DND-41 (cell line): ENCODE measurements around the gene ARMC9.
"Not testable (repeated sequence)": the region's sequence is repeated elsewhere in the genome, so short reads cannot be mapped to it uniquely, and the experiment has no call there.

Experiments used
- ATAC-seq: fragments of 200-7000 bp; cut with Tn5 transposase; 3 replicates; pipeline ENCODE4 v1.9.1; 2021; ENCODE audit warnings: low read depth; ENCODE audit not compliant: insufficient read depth
- DNase-seq: peaks from one replicate; pipeline ENCODE4 v3.0.0-alpha.2; 2020
- H2AFZ ChIP-seq: 2 replicates; pipeline ENCODE4 v1.6.0; 2012; ENCODE audit warnings: low read depth, low read length
- H3K27ac ChIP-seq: 2 replicates; pipeline ENCODE4 v1.5.1; 2012; ENCODE audit warnings: low read length, inconsistent platforms
- H3K27me3 ChIP-seq: fragments of 200-600 bp; sonication (generic); 2 replicates; pipeline ENCODE4 v1.6.0; 2012; ENCODE audit warnings: low read length, mild to moderate bottlenecking, inconsistent platforms; ENCODE audit not compliant: insufficient read depth, poor library complexity
- H3K36me3 ChIP-seq: 2 replicates; pipeline ENCODE4 v1.5.1; 2012; ENCODE audit warnings: low read length, inconsistent platforms; ENCODE audit not compliant: insufficient read depth
- H3K4me1 ChIP-seq: 2 replicates; pipeline ENCODE4 v1.5.1; 2012; ENCODE audit warnings: mild to moderate bottlenecking, low read length; ENCODE audit not compliant: insufficient read depth
- H3K4me2 ChIP-seq: 2 replicates; pipeline ENCODE4 v1.6.0; 2012; ENCODE audit warnings: mild to moderate bottlenecking, moderate library complexity, low read length, inconsistent platforms; ENCODE audit not compliant: insufficient read depth
- H3K4me3 ChIP-seq, 2 experiments: fragments of 200-600 bp in 1 of 2; shearing (Covaris generic) in 1 of 2; 2 replicates each; pipeline ENCODE4 v1.5.1; 2012 to 2016; ENCODE audit warnings: inconsistent platforms in 2 of 2, low read length in 2 of 2, mild to moderate bottlenecking in 2 of 2, low read depth in 1 of 2, moderate library complexity in 1 of 2
- H3K79me2 ChIP-seq: 2 replicates; pipeline ENCODE4 v1.6.0; 2012; ENCODE audit warnings: low read length, inconsistent platforms; ENCODE audit not compliant: insufficient read depth
- H3K9ac ChIP-seq: 2 replicates; pipeline ENCODE4 v1.6.0; 2012; ENCODE audit warnings: low read depth, mild to moderate bottlenecking, inconsistent platforms, low read length, moderate library complexity
- H3K9me3 ChIP-seq: 2 replicates; pipeline ENCODE4 v1.5.1; 2012; ENCODE audit warnings: low read length, moderate library complexity, mild to moderate bottlenecking, inconsistent platforms; ENCODE audit not compliant: insufficient read depth, severe bottlenecking
- H4K20me1 ChIP-seq: 2 replicates; pipeline ENCODE4 v1.6.0; 2012; ENCODE audit warnings: low read length; ENCODE audit not compliant: insufficient read depth
- CTCF ChIP-seq: IDR thresholded peaks from 2 replicates; pipeline ENCODE4 v1.5.1; 2012; ENCODE audit warnings: borderline replicate concordance, low read length, moderate library complexity, mild to moderate bottlenecking; ENCODE audit not compliant: poor library complexity, severe bottlenecking; ENCODE audit errors: extremely low read depth
- EZH2 ChIP-seq: IDR thresholded peaks from 3 replicates; pipeline ENCODE4 v1.6.1; 2012; ENCODE audit warnings: borderline replicate concordance, low read depth, mild to moderate bottlenecking, moderate library complexity, low read length, inconsistent platforms; ENCODE audit not compliant: severe bottlenecking

ARMC9 gene

GRCh38 chr2:231250146-231250545 lies 51.7 kb downstream of the ARMC9 start:
- peaks cover 4% of the 10 kb centered on the region; the same call in 1 of the 2 replicates for H4K20me1 ChIP-seq
- H3K27me3 ChIP-seq: no peaks in the 10 kb centered on the region
- H3K36me3 ChIP-seq: no peaks in the 10 kb centered on the region
- H3K4me3 ChIP-seq: no peak overlapping the region
- TF ChIP-seq CTCF: no peak
- TF ChIP-seq EZH2: no peak
- no peaks in the 10 kb centered on the region for H3K9me3 ChIP-seq
- no peak overlapping the region for H3K27ac ChIP-seq
- H3K4me2 ChIP-seq: no peak overlapping the region
- no peak overlapping the region for H2AFZ ChIP-seq
- DNase-seq: no peak
- no peaks in the 10 kb centered on the region for H3K79me2 ChIP-seq
- H3K9ac ChIP-seq: no peak overlapping the region
- H3K4me1 ChIP-seq: no peaks in the 10 kb centered on the region
- no peak for ATAC-seq

GRCh38 chr2:231250698-231251097 lies 52.3 kb downstream of the ARMC9 start:
- no peak for TF ChIP-seq EZH2
- TF ChIP-seq CTCF: no peak
- Histone ChIP-seq H4K20me1 (peaks cover 4% of the 10 kb centered on the region; the same call in 1 of the 2 replicates), H3K9me3 (no peaks in the 10 kb centered on the region), H3K4me3 (no peak overlapping the region), H3K27me3 (no peaks in the 10 kb centered on the region), H3K4me1 (no peaks in the 10 kb centered on the region), H3K79me2 (no peaks in the 10 kb centered on the region), H2AFZ (no peak overlapping the region), H3K27ac (no peak overlapping the region), H3K4me2 (no peak overlapping the region), H3K9ac (no peak overlapping the region), H3K36me3 (no peaks in the 10 kb centered on the region)
- DNase-seq: no peak
- no peak for ATAC-seq

GRCh38 chr2:231253292-231253691 lies 54.9 kb downstream of the ARMC9 start:
- H3K4me1 ChIP-seq, H3K27me3 ChIP-seq, H3K9me3 ChIP-seq, H3K27ac ChIP-seq, H3K9ac ChIP-seq, H3K79me2 ChIP-seq, H2AFZ ChIP-seq, H3K36me3 ChIP-seq, H3K4me3 ChIP-seq, DNase-seq, ATAC-seq, H3K4me2 ChIP-seq: not testable (repeated sequence)
- peaks cover 16% of the 10 kb centered on the region for H4K20me1 ChIP-seq

GRCh38 chr2:231256494-231256893 lies 58.1 kb downstream of the ARMC9 start:
- TF ChIP-seq CTCF: no peak
- no peak overlapping the region for H3K4me2 ChIP-seq
- ATAC-seq (no peak), DNase-seq (no peak)
- H3K27ac ChIP-seq: no peak overlapping the region
- H2AFZ ChIP-seq: no peak overlapping the region
- H3K4me3 ChIP-seq: no peak overlapping the region
- H3K79me2 ChIP-seq: no peaks in the 10 kb centered on the region
- H3K9me3 ChIP-seq: no peaks in the 10 kb centered on the region
- no peaks in the 10 kb centered on the region for H3K36me3 ChIP-seq
- peaks cover 5% of the 10 kb centered on the region for H3K27me3 ChIP-seq
- H4K20me1 ChIP-seq: peaks cover 39% of the 10 kb centered on the region
- no peak overlapping the region for H3K9ac ChIP-seq
- H3K4me1 ChIP-seq: peaks cover 19% of the 10 kb centered on the region
